ENCODE measurements around the gene HAPSTR1.

HAPSTR1 gene

DNA sequence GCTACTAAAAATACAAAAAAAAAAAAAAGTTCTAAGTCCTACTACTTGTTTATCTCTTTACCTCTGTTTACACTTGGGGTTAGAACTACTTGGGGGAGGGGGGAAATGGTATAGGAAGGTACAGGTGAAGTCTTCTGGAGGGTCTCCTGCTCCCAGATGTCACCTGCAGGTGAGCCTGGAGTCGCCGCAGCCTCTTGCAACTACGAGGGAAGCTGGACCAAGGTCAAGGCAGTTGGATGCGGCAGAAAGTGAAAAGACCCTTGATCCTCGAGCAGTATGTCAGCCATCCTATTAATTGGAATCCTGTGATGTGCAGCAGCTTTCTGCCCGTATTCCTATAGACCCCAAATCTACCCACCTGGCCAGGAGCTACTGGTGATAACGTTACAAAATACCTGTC lies 33.0 kb downstream of the HAPSTR1 start:
- no peak for DNase-seq

DNA sequence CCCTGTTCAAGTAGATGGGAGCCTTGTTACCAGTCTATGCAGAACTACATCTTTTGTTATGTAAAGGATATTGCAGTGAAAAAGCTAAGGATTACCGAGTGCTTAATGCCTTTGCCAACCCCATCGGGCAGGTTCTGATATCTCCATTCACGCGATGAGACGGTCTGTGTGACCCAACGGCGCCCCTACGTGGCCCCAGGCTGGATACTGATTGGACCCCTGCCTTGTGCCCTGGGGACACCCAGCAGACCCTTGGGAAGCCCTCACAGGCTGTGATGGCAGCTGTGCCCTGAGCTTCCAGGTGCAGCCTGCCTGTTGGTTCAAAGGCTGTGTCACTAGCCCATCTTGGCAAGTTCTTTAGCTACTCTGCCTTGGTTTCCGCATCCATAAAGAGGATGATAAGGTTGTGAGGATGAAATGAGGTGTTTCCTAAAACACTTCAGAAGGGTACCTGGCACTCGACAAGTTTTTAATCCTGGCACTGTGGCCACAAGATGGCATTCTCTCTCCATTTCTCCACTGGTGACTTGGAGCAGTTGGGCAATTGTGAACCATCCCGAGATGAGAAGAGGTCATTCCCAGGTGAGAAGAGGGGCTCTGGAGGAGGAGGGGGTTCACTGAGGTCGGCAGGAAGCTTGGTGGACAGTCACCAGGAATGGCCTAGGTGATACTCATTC lies 33.6 kb downstream of the HAPSTR1 start:
- no peak for DNase-seq

DNA sequence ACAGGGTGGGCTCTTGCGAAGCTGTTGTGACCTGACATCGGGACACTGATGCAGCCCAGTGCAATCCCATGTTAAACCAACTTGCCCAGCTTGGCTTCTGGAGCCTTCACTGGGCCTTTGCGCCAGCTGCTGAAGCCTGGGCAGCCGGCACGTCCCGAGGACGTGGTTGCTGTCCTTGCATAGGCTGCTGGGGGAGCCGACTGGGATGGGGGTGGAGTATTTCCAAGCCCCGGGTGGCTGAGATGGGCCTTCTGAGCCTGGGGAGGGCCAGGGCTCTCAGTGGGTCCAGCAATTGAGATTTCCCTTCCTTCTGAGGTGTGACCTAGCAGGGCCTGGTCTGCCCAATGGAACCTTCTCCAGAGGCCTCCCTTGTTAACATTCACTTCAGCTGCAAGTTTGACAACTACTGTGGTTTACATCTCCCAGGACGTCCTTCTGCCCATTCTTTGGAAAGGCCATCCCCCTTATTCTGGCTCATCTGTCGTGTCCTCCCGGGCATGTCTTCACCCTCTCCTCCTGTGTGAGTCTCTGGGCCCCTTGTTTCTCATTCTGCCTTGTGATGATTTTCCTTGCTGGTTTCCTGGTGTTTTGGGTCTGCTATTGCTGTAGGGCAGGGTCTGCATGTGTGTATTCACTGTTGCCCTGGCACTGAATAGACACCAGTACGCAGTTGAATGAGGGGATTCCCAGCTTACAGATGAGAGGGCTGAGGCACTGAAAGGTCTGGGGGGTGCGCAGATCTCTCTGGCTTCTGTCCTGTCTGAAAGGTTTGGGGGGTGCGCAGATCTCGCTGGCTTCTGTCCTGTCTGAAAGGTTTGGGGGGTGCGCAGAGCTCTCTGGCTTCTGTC lies 34.4 kb downstream of the HAPSTR1 start:
- DNase-seq: no peak

DNA sequence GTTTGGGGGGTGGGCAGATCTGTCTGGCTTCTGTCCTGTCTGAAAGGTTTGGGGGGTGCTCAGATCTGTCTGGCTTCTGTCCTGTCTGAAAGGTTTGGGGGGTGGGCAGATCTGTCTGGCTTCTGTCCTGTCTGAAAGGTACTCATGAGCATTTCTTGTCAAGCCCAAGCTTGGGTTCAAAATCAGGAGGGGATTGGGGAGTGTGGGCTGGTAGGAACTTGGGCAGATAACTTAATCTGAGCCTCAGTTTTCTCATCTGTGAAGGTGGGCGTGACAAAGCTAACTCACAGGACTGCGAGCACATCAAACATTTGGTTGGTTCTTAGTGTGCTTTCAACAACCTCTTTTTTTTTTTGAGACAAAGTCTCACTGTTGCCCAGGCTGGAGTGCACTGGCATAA lies 35.2 kb downstream of the HAPSTR1 start:
- DNase-seq: no peak

DNA sequence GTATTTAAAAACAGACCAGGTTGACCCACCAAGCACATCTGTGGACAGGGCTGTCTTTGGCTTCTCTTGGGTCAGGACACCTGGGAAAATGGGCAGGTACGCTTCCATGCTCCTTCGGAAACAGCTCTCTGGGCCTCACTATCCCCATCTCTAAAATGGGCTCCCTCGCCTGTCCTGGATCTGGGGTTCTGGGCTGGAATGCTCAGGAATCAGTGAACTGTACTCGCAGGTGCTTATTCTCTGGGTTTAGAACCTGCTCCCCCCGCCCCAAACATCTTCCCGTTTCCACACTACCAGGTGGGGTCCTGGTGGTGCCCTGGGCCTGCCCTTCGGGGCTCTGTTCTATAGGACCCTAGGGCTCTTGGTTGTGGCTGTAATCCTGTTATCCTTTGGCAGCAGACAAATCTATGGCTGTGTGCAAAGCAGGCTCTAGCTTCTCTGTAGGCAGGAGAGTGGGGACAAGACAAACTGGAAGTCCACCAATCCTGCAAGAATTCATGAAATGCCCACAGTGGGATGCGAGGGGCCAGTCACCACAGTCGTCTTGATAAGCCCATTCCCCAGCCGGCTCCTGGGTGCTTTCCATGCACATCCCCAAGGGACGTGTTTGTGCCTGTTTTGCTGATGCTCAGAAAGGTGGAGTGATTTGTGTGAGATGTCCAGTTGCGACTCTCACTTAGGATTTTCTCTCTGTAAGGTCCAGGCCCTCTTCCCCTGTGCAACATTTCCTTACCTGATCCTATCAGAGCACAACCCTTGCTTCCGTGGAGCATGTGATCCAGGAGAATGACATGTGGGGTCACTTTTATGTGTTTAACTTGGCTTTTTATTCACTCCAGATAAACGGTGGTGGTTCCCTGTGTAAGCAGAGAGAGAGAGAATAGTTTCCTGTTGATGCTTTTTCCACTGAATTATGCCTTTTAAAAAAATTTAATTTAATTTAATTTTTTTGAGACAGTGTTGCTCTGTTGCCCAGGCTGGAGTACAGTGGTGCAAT lies 37.2 kb downstream of the HAPSTR1 start:
- no peak for DNase-seq

DNA sequence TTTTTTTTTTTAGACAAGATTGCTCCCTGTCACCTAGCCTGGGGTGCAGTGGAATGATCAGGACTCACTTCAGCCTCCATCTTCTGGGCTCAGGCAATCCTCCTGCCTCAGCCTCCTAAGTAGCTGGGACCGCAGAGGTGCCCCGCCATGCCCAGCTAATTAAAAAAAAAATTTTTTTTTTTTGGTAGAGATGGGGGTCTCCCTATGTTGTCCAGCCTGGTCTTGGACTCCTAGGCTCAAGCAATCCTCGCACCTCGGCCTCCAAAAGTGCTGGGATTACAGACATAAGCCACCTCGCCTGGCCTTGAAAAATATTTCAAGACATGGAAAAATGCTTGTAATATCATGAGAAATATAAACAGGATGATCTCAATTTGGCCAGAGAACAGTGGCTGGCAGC lies 42.9 kb downstream of the HAPSTR1 start:
- no peak for DNase-seq

DNA sequence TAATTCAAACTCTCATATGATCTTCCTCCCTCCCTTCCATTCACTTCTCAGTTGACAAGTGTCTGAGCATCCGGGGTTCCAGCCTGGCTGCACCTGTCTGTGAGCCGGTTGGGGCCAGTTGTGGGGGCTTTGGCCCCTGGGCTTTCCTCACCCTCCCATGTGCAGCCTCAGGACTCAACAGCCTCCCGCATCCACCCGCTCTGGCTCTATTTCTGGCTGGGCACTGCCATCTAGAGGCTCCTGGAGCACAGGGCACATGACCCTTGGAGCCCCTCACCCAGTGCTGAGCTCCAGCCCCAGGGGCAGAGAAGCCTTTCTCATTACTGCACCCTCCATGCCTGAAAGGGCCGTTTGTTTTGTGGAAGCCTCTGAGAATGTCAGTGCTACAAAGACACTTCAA lies 43.3 kb downstream of the HAPSTR1 start:
- DNase-seq: peak; percentile 43 to 73

DNA sequence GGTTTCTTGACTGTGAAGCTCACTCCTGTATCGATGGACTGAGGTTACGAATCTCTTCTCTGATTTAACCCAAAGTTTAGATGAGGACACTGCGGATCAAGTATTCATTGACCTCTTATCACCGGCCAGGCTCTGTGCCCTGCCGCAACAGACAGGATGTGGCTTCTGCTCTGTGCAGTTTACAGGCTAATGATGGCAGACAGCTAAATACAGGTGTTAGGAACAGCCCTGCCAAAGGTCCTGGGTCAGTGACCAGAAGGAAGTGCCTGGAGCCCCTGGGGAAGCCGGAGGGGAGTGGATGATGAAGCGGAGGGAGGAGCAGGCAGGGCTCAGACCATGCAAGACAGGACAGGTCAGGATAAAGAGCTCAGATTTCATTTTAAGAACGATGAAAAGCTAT lies 44.4 kb downstream of the HAPSTR1 start:
- DNase-seq: no peak

DNA sequence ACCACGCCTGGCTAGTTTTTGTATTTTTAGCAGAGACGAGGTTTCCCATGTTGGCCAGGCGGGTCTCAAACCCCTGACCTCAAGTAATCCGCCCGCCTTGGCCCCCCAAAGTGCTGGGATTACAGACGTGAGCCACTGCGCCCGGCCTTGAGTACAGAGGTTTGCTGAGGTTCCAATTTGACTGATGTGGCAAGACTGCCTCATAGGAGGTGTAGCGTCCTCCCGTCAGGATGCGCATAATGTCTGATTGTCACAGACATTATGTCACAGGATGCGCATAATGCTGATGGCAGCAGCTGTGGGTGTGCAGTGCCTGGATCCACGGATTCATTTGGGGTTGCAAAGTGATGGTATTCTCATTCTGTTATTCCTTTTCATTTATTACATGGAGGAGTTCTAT lies 45.2 kb downstream of the HAPSTR1 start:
- DNase-seq: no peak

DNA sequence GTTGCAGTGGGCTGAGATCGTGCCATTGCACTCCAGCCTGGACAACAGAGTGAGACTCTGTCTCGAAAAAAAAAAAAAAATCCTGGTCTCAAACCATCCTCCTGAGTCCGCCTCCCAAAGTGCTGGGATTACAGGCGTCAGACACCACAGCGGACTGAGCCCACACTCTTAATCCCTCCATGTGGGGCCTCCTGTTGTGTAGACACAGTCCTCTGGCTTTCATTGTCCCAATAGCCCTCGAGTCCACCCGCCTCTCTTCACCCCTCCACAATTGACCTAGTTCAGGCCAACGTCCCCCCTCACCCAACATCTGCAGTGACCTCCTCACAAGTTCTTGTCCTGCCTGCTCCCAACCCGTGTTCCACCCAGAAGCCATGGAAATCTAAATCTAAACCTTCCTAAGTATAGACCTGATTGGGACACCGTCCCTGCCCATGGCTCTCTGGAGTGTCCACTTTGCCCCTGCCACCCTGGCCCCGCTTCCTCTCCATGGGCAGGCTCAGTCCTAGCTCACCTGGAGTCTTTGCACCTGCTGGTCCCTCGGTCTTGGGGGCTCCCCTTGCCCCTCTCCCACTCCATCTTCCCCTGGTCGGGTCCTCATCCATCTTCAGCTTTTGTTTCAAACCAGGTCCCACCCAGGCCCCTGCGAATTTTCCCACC lies 46.7 kb downstream of the HAPSTR1 start:
- DNase-seq: no peak

DNA sequence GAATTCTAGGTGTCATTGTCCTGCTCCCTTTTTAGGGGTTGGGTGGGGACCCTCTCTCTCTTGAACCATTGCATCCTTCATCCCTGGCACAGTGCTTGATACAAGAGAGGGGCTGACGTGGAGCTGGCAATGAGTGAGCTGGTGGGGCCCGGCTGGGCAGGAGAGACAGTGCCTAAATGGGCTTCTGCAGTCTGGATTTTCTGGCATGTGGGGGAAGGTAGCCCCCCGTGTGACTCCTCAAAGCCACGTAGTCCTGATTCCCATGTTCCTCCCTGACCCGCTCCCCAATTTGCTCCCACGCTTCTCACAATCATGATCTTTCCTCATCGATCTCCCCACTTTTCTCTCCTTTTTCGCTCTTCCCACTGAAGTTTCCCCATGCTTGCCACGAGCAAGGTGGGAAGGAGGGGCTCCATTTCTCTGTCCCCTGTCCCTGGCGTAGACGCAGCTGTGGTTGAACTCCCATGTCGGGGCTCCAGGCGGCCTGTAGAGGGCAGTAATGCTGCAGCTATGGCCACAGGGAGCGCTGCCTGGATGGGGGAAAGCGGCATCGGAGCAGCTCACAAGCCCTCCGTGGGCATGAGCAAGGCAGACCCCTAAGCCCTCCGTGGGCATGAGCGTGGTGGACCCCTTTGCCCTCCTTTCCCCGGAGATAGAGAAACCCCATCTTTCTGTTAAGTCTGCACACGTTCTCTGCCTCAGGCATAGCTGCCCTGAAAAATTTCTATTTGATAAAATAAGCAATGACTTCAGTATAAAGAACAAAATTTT lies 47.5 kb downstream of the HAPSTR1 start:
- DNase-seq: peak; percentile 13 to 79

DNA sequence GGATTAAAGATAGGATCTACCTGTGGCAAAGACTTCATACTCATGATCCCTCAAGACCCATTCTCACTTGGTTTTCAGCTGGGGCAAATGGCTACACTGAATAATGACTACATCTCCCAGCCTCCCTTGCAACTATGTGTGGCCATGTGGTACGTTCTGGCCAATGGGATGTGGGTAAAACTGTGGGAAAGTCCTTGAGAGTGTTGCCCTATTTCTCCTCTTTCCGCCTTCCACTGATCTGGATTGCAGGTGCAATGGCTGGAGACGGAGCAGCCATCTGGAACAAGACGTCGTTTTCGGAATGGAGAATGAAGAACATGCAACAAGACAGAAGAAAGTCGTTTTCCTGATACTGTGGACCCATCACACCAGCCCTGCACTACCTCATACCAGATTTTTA lies 48.5 kb downstream of the HAPSTR1 start:
- DNase-seq: peak; percentile 17 to 40

Measured in NCI-H446 (cell line).